Parathyroid adenoma (tissue), 2 donors: Measurements from ENCODE around the gene CAND2.

Experiments
- H2AFZ ChIP-seq: fragments of 300-600 bp; sonication (generic); one replicate; pipeline ENCODE4 v1.7.0; 2017; ENCODE audit warnings: antibody characterized with exemption, mild to moderate bottlenecking
- H3K27ac ChIP-seq: fragments of 300-600 bp; sonication (generic); one replicate; pipeline ENCODE4 v1.7.0; 2017
- H3K27me3 ChIP-seq: fragments of 300-600 bp; sonication (generic); one replicate; pipeline ENCODE4 v1.7.0; 2017; ENCODE audit warnings: low read length; ENCODE audit not compliant: control insufficient read depth, insufficient read depth
- H3K36me3 ChIP-seq: fragments of 300-600 bp; sonication (generic); one replicate; pipeline ENCODE4 v1.7.0; 2017; ENCODE audit warnings: low read length; ENCODE audit not compliant: control insufficient read depth, insufficient read depth
- H3K4me1 ChIP-seq: fragments of 300-600 bp; sonication (generic); one replicate; pipeline ENCODE4 v1.7.0; 2017; ENCODE audit warnings: control low read depth
- H3K4me2 ChIP-seq: fragments of 300-600 bp; sonication (generic); one replicate; pipeline ENCODE4 v1.7.0; 2017; ENCODE audit warnings: low read length
- H3K4me3 ChIP-seq: fragments of 300-600 bp; sonication (generic); one replicate; pipeline ENCODE4 v1.7.0; 2017; ENCODE audit warnings: low read depth, low read length
- H3K79me2 ChIP-seq: fragments of 300-600 bp; sonication (generic); one replicate; pipeline ENCODE4 v1.7.0; 2017; ENCODE audit warnings: control low read depth
- H3K9ac ChIP-seq: fragments of 300-600 bp; sonication (generic); one replicate; pipeline ENCODE4 v1.7.0; 2017; ENCODE audit warnings: mild to moderate bottlenecking
- H3K9me3 ChIP-seq: fragments of 300-600 bp; sonication (generic); one replicate; pipeline ENCODE4 v1.7.0; 2017; ENCODE audit warnings: low read length; ENCODE audit not compliant: control insufficient read depth
- TF ChIP-seq, protein P1 (sequence below): fragments of 300-600 bp; sonication (generic); IDR thresholded peaks from one replicate; pipeline ENCODE4 v1.7.0; 2017; ENCODE audit warnings: antibody characterized with exemption, mild to moderate bottlenecking
- donor health status: primary hyperparathyroidism.

CAND2 gene

DNA sequence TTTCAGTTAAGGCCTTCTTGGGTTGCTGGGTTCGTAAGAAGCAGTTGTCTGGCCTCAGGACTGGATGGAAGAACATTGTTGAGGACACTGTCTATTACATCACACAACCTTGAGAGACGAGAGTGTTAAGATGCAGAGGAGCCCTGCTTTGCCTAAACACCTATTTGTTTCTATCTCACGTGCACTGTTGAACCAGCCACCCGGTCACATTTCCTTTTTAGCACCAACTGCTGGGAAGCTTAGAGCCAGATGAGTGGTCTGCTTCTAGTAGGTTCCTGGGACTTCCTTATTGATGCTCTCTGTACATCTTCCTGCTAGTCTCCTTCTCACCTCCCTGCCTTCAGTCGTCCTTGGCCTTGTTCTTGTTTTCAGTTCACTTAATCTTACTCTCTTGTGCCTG is 22.3 kb downstream of the CAND2 start:
- Histone ChIP-seq H3K79me2 (no peaks in the 10 kb centered on the region), H3K4me1 (no peaks in the 10 kb centered on the region), H3K4me3 (no peak overlapping the region), H3K9me3 (no peaks in the 10 kb centered on the region), H3K27ac (no peak overlapping the region), H3K27me3 (no peaks in the 10 kb centered on the region), H3K36me3 (no peaks in the 10 kb centered on the region), H3K4me2 (no peak overlapping the region), H2AFZ (no peak overlapping the region), H3K9ac (no peak overlapping the region)
- TF ChIP-seq, protein P1, sequence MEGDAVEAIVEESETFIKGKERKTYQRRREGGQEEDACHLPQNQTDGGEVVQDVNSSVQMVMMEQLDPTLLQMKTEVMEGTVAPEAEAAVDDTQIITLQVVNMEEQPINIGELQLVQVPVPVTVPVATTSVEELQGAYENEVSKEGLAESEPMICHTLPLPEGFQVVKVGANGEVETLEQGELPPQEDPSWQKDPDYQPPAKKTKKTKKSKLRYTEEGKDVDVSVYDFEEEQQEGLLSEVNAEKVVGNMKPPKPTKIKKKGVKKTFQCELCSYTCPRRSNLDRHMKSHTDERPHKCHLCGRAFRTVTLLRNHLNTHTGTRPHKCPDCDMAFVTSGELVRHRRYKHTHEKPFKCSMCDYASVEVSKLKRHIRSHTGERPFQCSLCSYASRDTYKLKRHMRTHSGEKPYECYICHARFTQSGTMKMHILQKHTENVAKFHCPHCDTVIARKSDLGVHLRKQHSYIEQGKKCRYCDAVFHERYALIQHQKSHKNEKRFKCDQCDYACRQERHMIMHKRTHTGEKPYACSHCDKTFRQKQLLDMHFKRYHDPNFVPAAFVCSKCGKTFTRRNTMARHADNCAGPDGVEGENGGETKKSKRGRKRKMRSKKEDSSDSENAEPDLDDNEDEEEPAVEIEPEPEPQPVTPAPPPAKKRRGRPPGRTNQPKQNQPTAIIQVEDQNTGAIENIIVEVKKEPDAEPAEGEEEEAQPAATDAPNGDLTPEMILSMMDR: no peak

DNA sequence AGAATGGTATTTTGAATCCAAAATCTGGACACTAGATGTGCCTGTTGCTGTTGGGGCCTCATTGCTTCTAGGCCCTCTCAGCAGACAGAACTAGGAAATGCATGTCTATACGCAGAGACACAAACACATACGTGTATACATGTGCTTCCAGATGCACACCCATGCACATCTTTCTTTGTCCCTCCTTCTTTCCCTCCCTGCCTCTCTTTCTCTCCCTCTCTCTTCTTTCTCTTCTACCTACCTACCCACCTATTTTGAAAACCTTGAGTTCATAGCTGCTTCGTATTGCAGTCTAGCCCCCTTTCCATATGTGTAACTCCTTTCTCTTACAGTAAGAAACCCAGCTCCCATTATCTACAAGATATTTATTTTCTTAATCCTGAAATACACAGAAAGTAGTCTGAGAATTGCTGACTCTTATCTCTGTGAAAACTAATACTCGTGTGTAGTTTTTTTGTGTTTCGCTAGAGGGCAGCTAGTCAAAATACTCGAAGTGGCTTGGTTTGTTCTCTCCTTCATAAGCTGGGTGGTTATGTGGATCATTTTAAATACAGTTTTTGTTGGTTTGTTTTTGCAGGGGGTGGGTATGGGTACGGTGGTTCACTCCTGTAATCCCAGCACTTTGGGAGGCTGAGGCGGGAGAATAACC is 26.4 kb downstream of the CAND2 start:
- Histone ChIP-seq H3K36me3 (no peaks in the 10 kb centered on the region), H3K4me3 (no peak overlapping the region), H3K9ac (no peak overlapping the region)

DNA sequence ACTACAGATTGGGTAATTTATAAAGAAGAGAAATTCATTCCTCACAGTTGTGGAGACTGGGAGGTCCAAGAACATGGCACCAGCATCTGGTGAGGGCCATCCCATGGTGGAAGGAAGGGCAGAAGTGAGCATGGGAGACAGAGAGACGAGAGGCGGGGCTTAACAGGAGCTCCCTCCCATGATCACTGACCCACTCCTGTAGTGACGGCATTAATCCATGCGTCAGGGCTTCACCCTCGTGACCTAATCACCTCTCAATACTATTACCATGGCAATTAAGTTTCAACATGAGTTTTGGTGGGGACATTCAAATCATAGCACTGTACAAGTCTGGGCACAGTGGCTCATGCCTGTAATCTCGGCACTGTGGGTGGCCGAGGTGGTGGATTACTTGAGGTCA is 27.8 kb downstream of the CAND2 start:
- TF ChIP-seq, protein P1: no peak
- no peak overlapping the region for H3K4me3 ChIP-seq
- H3K9ac ChIP-seq: no peak overlapping the region
- H3K4me2 ChIP-seq: no peak overlapping the region
- H3K4me1 ChIP-seq: no peaks in the 10 kb centered on the region
- no peak overlapping the region for H3K27ac ChIP-seq
- H3K36me3 ChIP-seq: no peaks in the 10 kb centered on the region
- H3K79me2 ChIP-seq: peaks cover 2% of the 10 kb centered on the region
- H2AFZ ChIP-seq: no peak overlapping the region
- no peaks in the 10 kb centered on the region for H3K9me3 ChIP-seq
- H3K27me3 ChIP-seq: no peaks in the 10 kb centered on the region

More for the DNA sequence above, 26.4 kb downstream of the CAND2 start:
- Histone ChIP-seq H3K79me2 (peaks cover 2% of the 10 kb centered on the region), H3K4me1 (no peaks in the 10 kb centered on the region), H3K4me2 (no peak overlapping the region), H2AFZ (no peak overlapping the region), H3K27ac (no peak overlapping the region), H3K9me3 (no peaks in the 10 kb centered on the region), H3K27me3 (no peaks in the 10 kb centered on the region)
- TF ChIP-seq, protein P1: peak; percentile 39

DNA sequence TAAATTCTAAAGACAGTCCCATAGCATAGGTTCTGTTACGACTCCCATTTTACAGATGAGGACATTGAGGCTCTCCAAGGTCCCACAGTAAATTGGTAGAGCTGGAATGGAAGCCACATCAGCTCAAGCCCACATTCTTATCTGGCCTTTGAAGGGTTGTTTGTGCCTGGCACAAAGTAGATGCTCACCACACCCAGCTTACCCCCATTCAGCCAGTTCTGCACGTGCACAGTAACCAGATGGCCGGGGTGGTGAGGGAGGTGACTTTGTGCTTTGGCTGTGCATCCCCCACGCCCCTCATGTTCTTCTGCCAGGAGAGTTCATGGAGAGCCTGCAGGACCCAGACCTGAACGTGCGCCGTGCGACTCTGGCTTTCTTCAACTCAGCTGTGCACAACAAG is 28.7 kb downstream of the CAND2 start:
- Histone ChIP-seq H3K4me3 (no peak overlapping the region), H3K4me1 (no peaks in the 10 kb centered on the region), H3K9ac (no peak overlapping the region), H3K9me3 (no peaks in the 10 kb centered on the region), H2AFZ (no peak overlapping the region), H3K79me2 (peaks cover 2% of the 10 kb centered on the region), H3K4me2 (no peak overlapping the region), H3K27me3 (no peaks in the 10 kb centered on the region), H3K27ac (no peak overlapping the region), H3K36me3 (no peaks in the 10 kb centered on the region)
- TF ChIP-seq, protein P1: no peak

DNA sequence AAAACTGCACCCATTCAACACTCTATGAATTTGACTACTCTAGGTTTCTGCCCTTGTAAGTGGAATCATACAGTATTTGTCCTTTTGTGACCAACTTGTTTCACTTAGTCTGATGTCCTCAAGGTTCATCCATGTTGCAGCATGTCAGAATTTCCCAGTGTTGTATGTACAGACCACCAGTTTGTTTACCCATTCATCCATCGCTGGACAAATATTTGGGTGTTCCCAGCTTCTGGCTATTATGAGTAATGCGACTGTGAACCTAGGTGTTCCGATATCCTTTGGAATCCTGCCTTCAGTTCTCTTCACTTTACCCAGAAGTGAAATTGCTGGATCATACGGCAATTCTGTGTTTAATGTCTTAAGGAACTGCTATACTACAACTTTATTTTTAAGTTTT is 32.3 kb downstream of the CAND2 start:
- Histone ChIP-seq H3K27ac (no peak overlapping the region), H2AFZ (no peak overlapping the region), H3K9ac (no peak overlapping the region), H3K4me3 (no peak overlapping the region), H3K36me3 (no peaks in the 10 kb centered on the region), H3K79me2 (peaks cover 2% of the 10 kb centered on the region), H3K4me2 (no peak overlapping the region), H3K9me3 (no peaks in the 10 kb centered on the region), H3K4me1 (no peaks in the 10 kb centered on the region), H3K27me3 (no peaks in the 10 kb centered on the region)
- TF ChIP-seq, protein P1: no peak
